T-helper 2 cell treated with Interferon-gamma antibody and Interleukin-4, amounts not matched to agents 5 μg/mL and 100 μg/mL, for 36 hours (primary cell): ENCODE results near the gene MGAT5B.

Experiments
- DNase-seq: peaks from one replicate; pipeline ENCODE4 v3.0.0; 2021; ENCODE audit warnings: low spot score
- H3K27ac Mint-ChIP-seq: one replicate; pipeline ENCODE4 v1.8.0; 2021; ENCODE audit warnings: mild to moderate bottlenecking, mixed read lengths
- H3K27me3 Mint-ChIP-seq: one replicate; pipeline ENCODE4 v1.8.0; 2021; ENCODE audit warnings: low read depth, mixed read lengths
- H3K36me3 Mint-ChIP-seq: one replicate; pipeline ENCODE4 v1.8.0; 2021; ENCODE audit warnings: low read depth, mixed read lengths
- H3K4me1 Mint-ChIP-seq: one replicate; pipeline ENCODE4 v1.8.0; 2021; ENCODE audit warnings: low read depth, mixed read lengths
- H3K4me3 Mint-ChIP-seq: one replicate; pipeline ENCODE4 v1.8.0; 2022; ENCODE audit warnings: mild to moderate bottlenecking, moderate library complexity, mixed read lengths
- H3K9me3 Mint-ChIP-seq: one replicate; pipeline ENCODE4 v1.8.0; 2021; ENCODE audit warnings: mixed read lengths

MGAT5B gene

GRCh38 chr17:76993651-76994050 lies 125.4 kb downstream of the MGAT5B start:
- H3K36me3 Mint-ChIP-seq = peaks cover 3% of the 10 kb centered on the region
- no peak for DNase-seq
- H3K27ac Mint-ChIP-seq = no peak overlapping the region
- no peak overlapping the region for H3K4me3 Mint-ChIP-seq
- no peaks in the 10 kb centered on the region for H3K9me3 Mint-ChIP-seq
- H3K4me1 Mint-ChIP-seq = peaks cover 36% of the 10 kb centered on the region
- no peaks in the 10 kb centered on the region for H3K27me3 Mint-ChIP-seq

GRCh38 chr17:76994237-76994637 lies 126.0 kb downstream of the MGAT5B start:
- Mint-ChIP-seq H3K27ac (peak overlapping the region; percentile 42), H3K4me3 (no peak overlapping the region), H3K4me1 (peaks cover 40% of the 10 kb centered on the region)

GRCh38 chr17:76995387-76996105 lies 127.3 kb downstream of the MGAT5B start:
- H3K27me3 Mint-ChIP-seq = no peaks in the 10 kb centered on the region
- peaks cover 3% of the 10 kb centered on the region for H3K36me3 Mint-ChIP-seq
- DNase-seq = no peak
- peak overlapping the region; percentile 46 for H3K4me3 Mint-ChIP-seq
- H3K4me1 Mint-ChIP-seq = peaks cover 46% of the 10 kb centered on the region
- no peaks in the 10 kb centered on the region for H3K9me3 Mint-ChIP-seq
- H3K27ac Mint-ChIP-seq = peak overlapping the region; percentile 69

More at GRCh38 chr17:76994237-76994637, 126.0 kb downstream of the MGAT5B start:
- H3K36me3 Mint-ChIP-seq = peaks cover 3% of the 10 kb centered on the region
- no peak for DNase-seq
- no peaks in the 10 kb centered on the region for H3K9me3 Mint-ChIP-seq
- no peaks in the 10 kb centered on the region for H3K27me3 Mint-ChIP-seq

- no peaks in the 10 kb centered on the region for H3K27me3 Mint-ChIP-seq
- peak; percentile 43 for DNase-seq
- H3K27ac Mint-ChIP-seq = peak overlapping the region; percentile 94
- peak overlapping the region; percentile 75 for H3K4me3 Mint-ChIP-seq
- H3K9me3 Mint-ChIP-seq = no peaks in the 10 kb centered on the region
- H3K4me1 Mint-ChIP-seq = peaks cover 48% of the 10 kb centered on the region
- H3K36me3 Mint-ChIP-seq = peaks cover 3% of the 10 kb centered on the region
These were observed 128.8 kb downstream of the MGAT5B start for GRCh38 chr17:76996741-76997694.

GRCh38 chr17:76997981-76998531 lies 129.9 kb downstream of the MGAT5B start:
- H3K27me3 Mint-ChIP-seq = no peaks in the 10 kb centered on the region
- H3K9me3 Mint-ChIP-seq = no peaks in the 10 kb centered on the region
- H3K36me3 Mint-ChIP-seq = peaks cover 3% of the 10 kb centered on the region
- H3K4me3 Mint-ChIP-seq = peak overlapping the region; percentile 75
- H3K27ac Mint-ChIP-seq = peak overlapping the region; percentile 94
- peak; percentile 74 for DNase-seq
- H3K4me1 Mint-ChIP-seq = peaks cover 48% of the 10 kb centered on the region

- peak; percentile 8 for DNase-seq
- H3K36me3 Mint-ChIP-seq = peaks cover 3% of the 10 kb centered on the region
- no peaks in the 10 kb centered on the region for H3K27me3 Mint-ChIP-seq
- peaks cover 48% of the 10 kb centered on the region for H3K4me1 Mint-ChIP-seq
- peak overlapping the region; percentile 94 for H3K27ac Mint-ChIP-seq
- H3K9me3 Mint-ChIP-seq = no peaks in the 10 kb centered on the region
- peak overlapping the region; percentile 75 for H3K4me3 Mint-ChIP-seq
These were observed 130.6 kb downstream of the MGAT5B start for GRCh38 chr17:76998839-76999238.
